Measurements from ENCODE around the gene GEN1.
"Not testable (repeated sequence)": the region's sequence is repeated elsewhere in the genome, so short reads cannot be mapped to it uniquely, and the experiment has no call there.

GEN1 gene

GRCh38 chr2:17822445-17823117 is 68.6 kb downstream of the GEN1 start:
- H3F3A ChIP-seq (ENCODE audit: low read depth), result no peaks in the 10 kb centered on the region
- H2AFZ ChIP-seq (ENCODE audit: low read length), result no peak overlapping the region
- H3K79me2 ChIP-seq (ENCODE audit: insufficient read depth, low read length), result no peaks in the 10 kb centered on the region
- H3K36me3 ChIP-seq (ENCODE audit: insufficient read depth, low read length), result no peaks in the 10 kb centered on the region
- H3K4me3 ChIP-seq (ENCODE audit: low read length, poor library complexity, severe bottlenecking), result no peak overlapping the region
- H3K9me2 ChIP-seq (replicated peaks; ENCODE audit: low read depth, low read length), result no peaks in the 10 kb centered on the region
- no peak for TF ChIP-seq EZH2phosphoT487 (IDR thresholded peaks at IDR 0.05; ENCODE audit: borderline replicate concordance)
- TF ChIP-seq CTCF (conservative IDR thresholded peaks at IDR 0.05; ENCODE audit: low read length), result no peak
- H4K20me1 ChIP-seq (ENCODE audit: insufficient read depth, low read length, poor library complexity, severe bottlenecking), result no peaks in the 10 kb centered on the region
- H3K27me3 ChIP-seq (ENCODE audit: insufficient read depth, low read length, poor library complexity, severe bottlenecking), result no peaks in the 10 kb centered on the region
- no peaks in the 10 kb centered on the region for H3K9me3 ChIP-seq (ENCODE audit: insufficient read depth, low read depth, low read length)
- H3K4me2 ChIP-seq (ENCODE audit: low read depth, low read length, poor library complexity, severe bottlenecking), result no peak overlapping the region
- no peak overlapping the region for H3K9ac ChIP-seq (ENCODE audit: low read depth, low read length, poor library complexity, severe bottlenecking)
- H3K4me1 ChIP-seq (ENCODE audit: insufficient read depth, low read length, poor library complexity, severe bottlenecking), result no peaks in the 10 kb centered on the region

- H3K27me3 ChIP-seq (ENCODE audit: insufficient read depth, low read length, poor library complexity, severe bottlenecking), result not testable (repeated sequence)
Observed at GRCh38 chr2:17823646-17824045, 69.7 kb downstream of the GEN1 start.

GRCh38 chr2:17827316-17827715 is 73.4 kb downstream of the GEN1 start:
- Histone ChIP-seq H3K4me3 (ENCODE audit: low read length, poor library complexity, severe bottlenecking) (no peak overlapping the region), H4K20me1 (ENCODE audit: insufficient read depth, low read length, poor library complexity, severe bottlenecking) (no peaks in the 10 kb centered on the region), H3K9me3 (ENCODE audit: insufficient read depth, low read depth, low read length) (no peaks in the 10 kb centered on the region), H3K27me3 (ENCODE audit: insufficient read depth, low read length, poor library complexity, severe bottlenecking) (no peaks in the 10 kb centered on the region), H3K36me3 (ENCODE audit: insufficient read depth, low read length) (no peaks in the 10 kb centered on the region), H2AFZ (ENCODE audit: low read length) (no peak overlapping the region), H3K9me2 (replicated peaks; ENCODE audit: low read depth, low read length) (no peaks in the 10 kb centered on the region), H3K4me1 (ENCODE audit: insufficient read depth, low read length, poor library complexity, severe bottlenecking) (no peaks in the 10 kb centered on the region), H3K4me2 (ENCODE audit: low read depth, low read length, poor library complexity, severe bottlenecking) (no peak overlapping the region), H3K79me2 (ENCODE audit: insufficient read depth, low read length) (no peaks in the 10 kb centered on the region), H3F3A (ENCODE audit: low read depth) (no peaks in the 10 kb centered on the region), H3K9ac (ENCODE audit: low read depth, low read length, poor library complexity, severe bottlenecking) (no peak overlapping the region)
- no peak for TF ChIP-seq CTCF (conservative IDR thresholded peaks at IDR 0.05; ENCODE audit: low read length)
- no peak for TF ChIP-seq EZH2phosphoT487 (IDR thresholded peaks at IDR 0.05; ENCODE audit: borderline replicate concordance)

More at GRCh38 chr2:17823646-17824045, 69.7 kb downstream of the GEN1 start:
- not testable (repeated sequence) for H3K9me3 ChIP-seq (ENCODE audit: insufficient read depth, low read depth, low read length); H3K36me3 ChIP-seq (ENCODE audit: insufficient read depth, low read length); H3K9me2 ChIP-seq (replicated peaks; ENCODE audit: low read depth, low read length); H3F3A ChIP-seq (ENCODE audit: low read depth); H3K4me2 ChIP-seq (ENCODE audit: low read depth, low read length, poor library complexity, severe bottlenecking); H3K79me2 ChIP-seq (ENCODE audit: insufficient read depth, low read length); H2AFZ ChIP-seq (ENCODE audit: low read length); H3K9ac ChIP-seq (ENCODE audit: low read depth, low read length, poor library complexity, severe bottlenecking); H3K4me1 ChIP-seq (ENCODE audit: insufficient read depth, low read length, poor library complexity, severe bottlenecking); H4K20me1 ChIP-seq (ENCODE audit: insufficient read depth, low read length, poor library complexity, severe bottlenecking); H3K4me3 ChIP-seq (ENCODE audit: low read length, poor library complexity, severe bottlenecking)

- no peak overlapping the region for H3K4me2 ChIP-seq (ENCODE audit: low read depth, low read length, poor library complexity, severe bottlenecking)
- TF ChIP-seq CTCF (conservative IDR thresholded peaks at IDR 0.05; ENCODE audit: low read length), result no peak
- TF ChIP-seq EZH2phosphoT487 (IDR thresholded peaks at IDR 0.05; ENCODE audit: borderline replicate concordance), result no peak
Observed at GRCh38 chr2:17827785-17828184, 73.8 kb downstream of the GEN1 start.

More at GRCh38 chr2:17827785-17828184, 73.8 kb downstream of the GEN1 start:
- Histone ChIP-seq H3K4me1 (ENCODE audit: insufficient read depth, low read length, poor library complexity, severe bottlenecking) (no peaks in the 10 kb centered on the region), H3K9me3 (ENCODE audit: insufficient read depth, low read depth, low read length) (no peaks in the 10 kb centered on the region), H3K4me3 (ENCODE audit: low read length, poor library complexity, severe bottlenecking) (no peak overlapping the region), H3K9ac (ENCODE audit: low read depth, low read length, poor library complexity, severe bottlenecking) (no peak overlapping the region), H3K9me2 (replicated peaks; ENCODE audit: low read depth, low read length) (no peaks in the 10 kb centered on the region), H3F3A (ENCODE audit: low read depth) (no peaks in the 10 kb centered on the region), H3K79me2 (ENCODE audit: insufficient read depth, low read length) (no peaks in the 10 kb centered on the region), H3K36me3 (ENCODE audit: insufficient read depth, low read length) (no peaks in the 10 kb centered on the region), H4K20me1 (ENCODE audit: insufficient read depth, low read length, poor library complexity, severe bottlenecking) (no peaks in the 10 kb centered on the region), H2AFZ (ENCODE audit: low read length) (no peak overlapping the region), H3K27me3 (ENCODE audit: insufficient read depth, low read length, poor library complexity, severe bottlenecking) (no peaks in the 10 kb centered on the region)
